Femur (tissue), 1 donor: Measurements from ENCODE around the gene SELENOM.
"Not testable (repeated sequence)": the region's sequence is repeated elsewhere in the genome, so short reads cannot be mapped to it uniquely, and the experiment has no call there.

ENCODE experiments used
- DNase-seq: peaks from one replicate; pipeline ENCODE4 v3.0.0-alpha.2; 2017

The SELENOM gene

DNA sequence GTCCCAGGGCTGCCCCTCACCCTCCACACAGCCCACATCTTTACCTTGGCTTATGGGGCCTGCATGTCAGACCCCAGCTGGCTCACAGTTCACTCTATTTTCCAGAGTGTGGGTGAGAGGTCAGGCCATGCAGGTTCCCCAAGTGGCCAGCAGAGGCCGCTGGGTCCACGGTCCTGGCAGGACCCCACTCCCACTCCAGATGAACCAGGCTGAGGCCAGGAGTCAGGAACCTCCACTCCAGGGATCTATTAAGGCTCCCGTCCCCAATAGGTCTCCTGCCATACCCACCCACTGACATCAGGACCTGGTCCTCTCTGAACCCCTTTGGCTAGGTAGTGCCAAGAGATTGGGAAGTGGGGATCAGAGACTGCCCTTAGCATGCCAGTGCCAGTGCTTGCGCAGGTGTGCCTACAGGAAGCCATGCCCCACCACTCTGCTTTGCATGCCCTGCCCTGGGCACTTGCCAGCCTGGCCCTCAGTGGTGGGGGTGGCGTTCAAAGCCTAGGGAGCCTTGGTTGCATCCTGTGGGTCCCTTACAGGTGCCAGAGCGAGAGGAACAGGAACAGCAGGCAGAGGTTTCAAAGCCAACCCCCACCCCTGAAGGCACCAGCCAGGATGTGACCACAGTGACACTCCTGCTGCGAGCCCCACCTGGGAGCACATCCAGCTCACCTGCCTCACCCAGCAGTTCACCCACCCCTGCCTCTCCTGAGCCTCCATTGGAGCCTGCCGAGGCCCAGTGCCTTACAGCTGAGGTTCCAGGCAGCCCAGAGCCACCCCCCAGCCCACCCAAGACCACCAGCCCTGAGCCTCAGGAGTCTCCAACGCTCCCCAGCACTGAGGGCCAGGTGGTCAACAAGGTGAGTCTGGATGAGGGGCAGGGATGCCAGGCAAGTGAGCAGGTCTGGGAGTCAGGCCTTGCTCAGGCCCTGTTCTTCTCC is 17.9 kb downstream of the SELENOM start:
- DNase-seq, result peak; percentile 51

DNA sequence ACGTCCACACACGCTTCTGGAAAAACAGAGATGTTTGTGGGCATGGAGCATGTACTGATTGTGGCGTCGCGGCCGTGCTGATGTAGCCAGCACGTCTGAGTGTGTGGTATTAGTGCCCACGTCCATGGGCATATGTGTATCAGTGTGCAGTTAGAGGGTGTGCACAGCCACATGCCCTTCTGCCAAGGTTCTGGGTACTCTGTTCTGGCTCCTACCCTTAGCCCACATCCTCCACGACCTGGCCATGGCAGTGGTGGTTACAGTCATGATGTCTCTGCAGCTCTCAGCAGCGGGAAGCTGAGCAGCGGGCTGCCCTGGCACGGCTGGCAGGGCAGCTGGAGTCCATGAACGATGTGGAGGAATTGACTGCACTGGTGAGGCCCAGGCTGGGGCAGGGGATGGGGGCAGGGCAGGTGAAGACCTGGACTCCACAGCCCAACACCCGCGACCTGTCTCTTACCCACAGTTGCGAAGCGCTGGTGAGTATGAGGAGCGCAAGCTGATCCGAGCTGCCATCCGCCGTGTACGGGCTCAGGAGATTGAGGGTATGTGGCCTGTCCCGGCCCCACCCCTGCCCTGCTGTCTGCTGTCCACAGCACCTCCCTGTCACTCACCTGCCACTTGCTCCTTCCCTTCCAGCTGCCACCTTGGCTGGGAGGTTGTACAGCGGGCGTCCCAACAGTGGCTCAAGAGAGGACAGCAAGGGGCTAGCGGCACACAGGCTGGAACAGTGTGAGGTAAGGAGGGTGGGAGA is 19.0 kb downstream of the SELENOM start:
- peak; percentile 26 for DNase-seq

DNA sequence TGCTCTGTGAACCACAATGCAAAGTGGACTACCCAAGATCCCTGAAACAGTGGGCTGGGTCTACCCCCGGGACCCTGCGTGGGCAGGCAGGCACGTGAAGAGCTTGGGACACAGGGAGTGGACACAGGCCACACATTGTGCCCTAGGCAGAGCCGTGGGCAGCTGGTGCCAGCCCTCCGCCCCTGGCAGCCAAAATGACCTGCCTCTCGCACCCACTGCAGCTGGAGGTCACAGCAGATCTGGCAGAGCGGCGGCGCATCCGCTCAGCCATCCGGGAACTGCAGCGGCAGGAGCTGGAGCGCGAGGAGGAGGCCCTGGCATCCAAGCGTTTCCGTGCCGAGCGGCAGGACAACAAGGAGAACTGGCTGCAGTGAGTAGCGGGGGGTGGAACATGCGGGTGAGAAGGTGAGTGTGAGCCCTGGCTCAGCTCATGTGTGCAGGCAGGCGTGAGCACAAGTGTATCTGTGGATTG is 19.6 kb downstream of the SELENOM start:
- DNase-seq, result no peak

DNA sequence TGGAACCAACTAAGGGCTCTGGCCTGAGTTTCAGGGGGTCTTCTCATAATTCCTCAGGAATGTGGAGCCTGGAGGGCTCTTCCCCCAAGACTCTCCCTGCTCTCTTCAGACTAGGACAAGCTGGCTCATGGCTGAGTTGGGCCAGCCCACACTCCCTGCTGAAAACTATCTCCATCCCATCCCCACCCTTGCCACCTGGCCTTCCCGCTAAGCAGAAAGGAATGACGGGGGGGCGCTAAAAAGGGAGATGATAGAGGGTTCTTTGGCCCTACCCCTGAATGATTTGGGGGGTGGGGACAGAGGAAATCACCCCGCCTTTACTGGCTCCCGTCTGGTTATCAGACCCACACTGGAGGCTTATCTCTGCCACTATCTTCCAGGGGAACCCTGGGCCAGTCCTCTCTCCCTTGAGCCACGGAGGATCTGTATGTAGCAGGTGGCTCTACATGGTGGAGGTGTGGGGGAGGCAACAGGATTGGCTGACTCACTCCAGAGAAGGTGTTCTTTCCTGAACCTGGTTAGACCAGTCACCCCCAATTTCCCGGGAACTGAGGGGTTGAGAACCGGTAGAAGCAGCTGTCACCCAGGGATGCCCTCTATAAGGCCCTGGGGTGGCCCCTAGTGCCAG is 20.6 kb downstream of the SELENOM start:
- no peak for DNase-seq

DNA sequence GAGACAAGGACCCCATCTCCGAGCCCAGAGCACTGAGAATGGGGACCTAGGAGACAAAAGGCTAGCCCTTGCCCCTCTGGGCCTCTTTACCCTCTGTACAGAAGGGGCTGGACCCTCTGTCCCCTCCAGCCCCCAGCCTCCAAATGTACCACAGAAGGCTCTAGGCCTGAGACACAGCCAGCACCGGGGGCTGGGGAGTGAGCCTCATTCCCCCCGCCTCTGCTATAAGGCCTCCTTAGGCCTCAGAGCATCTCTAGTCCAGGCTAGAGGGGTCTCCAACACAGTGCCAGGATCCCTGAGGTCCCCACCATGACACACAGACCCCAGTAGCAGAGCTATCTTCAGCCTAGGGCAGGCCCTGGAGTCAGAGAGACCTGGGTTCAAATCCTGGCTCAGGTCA is 21.4 kb downstream of the SELENOM start:
- no peak for DNase-seq

DNA sequence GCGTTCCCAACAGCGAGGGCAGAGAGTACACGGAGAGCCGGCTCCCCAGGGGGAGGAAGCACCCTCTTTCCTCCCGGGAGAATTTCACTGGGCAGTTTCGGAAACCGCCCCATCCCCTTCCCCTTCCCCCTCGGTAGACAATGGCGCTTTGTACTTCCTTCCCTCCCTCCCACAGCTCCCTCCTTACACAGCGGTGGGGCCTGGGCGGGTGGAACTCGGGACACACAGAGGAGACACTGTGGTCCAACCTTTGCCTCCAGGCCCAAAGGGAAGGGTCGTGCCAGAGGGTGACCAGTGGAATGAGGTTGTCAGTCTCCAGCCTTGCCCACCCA is 21.9 kb downstream of the SELENOM start:
- no peak for DNase-seq

DNA sequence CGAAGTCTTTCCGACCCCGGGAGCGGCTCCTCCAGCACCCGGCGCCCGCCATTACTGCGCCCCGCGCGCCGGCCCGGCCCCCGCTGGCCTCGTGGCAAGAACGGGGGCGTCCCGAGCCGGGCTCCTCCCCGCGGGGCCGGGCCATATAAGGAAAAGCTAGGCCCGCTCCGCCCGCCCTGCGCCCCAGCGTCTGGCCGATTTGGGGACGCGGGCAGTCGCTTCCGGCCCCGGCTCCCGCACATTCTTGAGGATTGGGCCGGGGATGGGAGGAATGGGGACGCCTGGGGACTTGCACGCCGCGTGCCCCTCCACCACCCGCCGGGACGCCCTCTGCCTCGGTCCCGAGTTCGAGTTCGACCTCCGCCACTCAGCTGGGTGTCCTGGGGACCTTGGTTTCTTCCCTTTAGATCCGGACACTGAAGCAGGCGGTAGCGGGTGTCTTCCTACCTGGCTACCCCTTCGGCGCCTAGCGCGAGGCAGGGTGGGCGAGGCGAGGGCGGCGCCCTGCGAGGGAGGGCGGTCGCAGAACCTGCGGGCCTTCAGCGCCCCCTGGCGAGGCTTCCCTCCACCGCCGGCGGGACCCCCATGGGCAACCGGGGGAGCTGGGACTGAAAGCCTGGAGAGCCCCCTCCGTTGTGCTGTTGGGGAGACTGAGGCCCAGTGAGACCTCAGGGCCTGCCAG is 22.4 kb downstream of the SELENOM start:
- DNase-seq, result peak; percentile 92

DNA sequence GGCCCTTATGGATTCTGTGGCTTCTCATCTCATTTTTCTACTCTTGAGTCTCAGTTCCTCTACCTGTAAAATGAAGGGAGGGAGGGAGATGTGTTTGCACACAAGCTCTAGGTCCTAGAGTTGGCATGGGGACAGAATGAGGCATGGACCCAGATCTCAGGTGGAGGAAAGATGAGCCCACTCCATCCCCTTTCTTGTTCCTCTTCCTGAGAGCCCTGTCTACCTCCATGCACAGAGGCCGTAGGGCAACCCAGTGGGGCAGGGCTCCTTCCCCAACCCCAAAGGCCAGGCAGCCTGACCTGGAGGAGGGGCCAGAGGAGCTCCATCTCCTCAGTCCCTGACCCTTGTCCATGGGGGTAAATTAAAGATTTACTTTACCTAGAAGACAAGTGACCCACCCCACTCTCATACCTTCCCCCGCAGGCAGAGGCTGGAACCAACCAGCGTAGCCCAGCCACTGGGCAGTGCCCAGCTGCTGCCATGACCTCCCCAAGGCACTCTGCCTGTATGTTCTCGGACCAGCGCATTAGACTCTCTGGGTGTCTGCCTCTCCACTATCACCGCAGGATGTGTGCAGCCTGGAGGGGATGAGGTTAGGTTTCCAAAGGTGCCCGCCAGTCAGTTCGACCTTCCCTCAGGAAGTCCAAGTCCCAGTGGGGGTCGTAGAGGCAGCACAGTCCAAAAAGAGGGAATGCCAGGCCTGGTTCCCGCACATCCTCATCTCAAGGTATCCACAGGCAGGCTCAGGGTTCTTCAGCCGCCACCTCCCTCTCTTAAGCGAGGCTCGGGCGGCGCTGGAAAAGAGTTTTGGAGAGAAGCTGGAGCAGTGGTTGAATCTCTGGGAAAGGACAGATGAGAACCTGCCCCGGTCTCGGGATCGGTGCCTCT is 23.2 kb downstream of the SELENOM start:
- DNase-seq, result peak; percentile 41

DNA sequence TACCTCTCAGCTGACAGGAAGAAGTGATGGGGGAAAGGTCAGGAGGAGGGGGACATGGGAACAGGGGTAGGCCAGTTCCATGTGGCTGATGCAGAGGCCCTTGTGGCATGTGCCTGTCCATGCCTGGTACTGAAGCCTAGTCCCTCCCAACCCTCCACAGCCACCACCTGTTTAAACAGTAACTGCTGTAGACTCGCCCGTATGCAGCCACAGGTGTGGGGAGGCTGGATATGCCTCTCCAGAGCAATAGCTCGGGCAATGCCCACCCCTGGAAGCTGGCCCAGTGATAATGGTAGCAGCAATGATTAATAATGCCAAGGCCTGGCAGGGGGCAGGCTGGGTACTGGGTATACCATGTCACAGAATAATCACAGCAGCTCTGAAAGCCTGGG is 24.0 kb downstream of the SELENOM start:
- DNase-seq, result peak; percentile 33

DNA sequence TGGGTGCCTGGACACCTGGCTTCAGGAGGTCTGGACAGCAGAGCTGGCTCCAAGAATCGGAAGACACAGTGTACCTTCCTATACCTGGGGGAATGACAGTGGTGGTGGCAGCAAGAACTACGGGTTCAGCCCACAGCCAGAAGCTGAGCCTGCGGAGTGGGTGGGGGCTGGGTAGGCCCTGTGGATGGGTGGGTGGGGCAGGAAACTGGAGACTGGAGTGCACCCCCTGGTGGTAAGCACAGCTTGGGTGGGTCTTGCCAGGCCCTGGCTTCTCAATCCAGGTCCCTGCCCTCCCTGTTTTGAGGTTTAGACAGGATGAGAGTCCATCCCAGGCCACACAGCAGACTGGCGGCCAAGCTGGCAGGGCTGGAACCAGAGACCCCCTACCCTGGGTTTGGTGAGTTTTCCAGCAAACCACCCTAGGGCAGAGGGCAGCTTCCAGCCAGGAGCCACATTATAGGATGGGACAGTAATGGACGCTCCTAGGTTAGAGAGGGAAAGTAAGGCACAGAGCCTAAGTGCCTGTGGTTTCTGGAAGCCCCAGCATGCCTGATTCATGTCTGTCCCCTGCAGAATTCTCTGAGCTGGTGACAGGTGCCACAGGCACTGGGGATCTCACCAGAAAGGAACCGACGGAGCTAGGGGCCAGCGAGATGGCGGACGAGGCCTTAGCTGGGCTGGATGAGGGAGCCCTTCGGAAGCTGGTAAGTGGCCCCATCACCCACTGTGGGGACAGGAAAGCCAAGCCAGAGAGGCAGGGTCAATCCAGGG is 24.6 kb downstream of the SELENOM start:
- peak; percentile 70 for DNase-seq

DNA sequence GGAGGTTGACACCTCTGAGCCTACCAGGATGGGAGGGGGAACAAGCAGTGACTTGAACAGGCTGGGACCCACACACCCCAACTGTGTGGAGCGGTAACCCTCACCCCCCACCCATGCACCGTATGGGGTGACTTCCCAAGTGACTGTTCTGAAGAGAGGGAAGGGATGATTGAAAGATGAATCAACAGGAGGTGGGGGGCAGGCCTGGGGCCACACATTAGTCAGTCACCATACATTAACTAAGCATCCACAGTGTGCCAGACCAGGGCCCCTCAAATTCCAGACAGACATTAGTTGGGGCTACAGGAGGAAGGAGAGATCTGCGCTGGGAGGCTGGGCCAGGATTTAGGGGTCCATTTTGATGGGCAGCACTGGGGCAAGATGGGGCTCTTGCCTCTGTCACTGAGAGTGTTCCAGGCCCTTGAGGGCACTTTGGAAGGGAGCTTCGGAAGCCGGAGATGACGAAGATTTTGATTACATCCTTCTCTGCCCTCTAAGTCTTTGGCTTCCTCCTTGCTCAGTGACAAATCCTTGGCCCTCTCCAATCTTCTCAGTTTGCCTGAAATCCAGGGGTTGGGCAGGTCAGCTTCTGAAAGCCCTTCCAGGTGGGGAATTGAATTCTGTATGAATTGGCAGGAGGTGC is 25.3 kb downstream of the SELENOM start:
- DNase-seq, result peak; percentile 27

DNA sequence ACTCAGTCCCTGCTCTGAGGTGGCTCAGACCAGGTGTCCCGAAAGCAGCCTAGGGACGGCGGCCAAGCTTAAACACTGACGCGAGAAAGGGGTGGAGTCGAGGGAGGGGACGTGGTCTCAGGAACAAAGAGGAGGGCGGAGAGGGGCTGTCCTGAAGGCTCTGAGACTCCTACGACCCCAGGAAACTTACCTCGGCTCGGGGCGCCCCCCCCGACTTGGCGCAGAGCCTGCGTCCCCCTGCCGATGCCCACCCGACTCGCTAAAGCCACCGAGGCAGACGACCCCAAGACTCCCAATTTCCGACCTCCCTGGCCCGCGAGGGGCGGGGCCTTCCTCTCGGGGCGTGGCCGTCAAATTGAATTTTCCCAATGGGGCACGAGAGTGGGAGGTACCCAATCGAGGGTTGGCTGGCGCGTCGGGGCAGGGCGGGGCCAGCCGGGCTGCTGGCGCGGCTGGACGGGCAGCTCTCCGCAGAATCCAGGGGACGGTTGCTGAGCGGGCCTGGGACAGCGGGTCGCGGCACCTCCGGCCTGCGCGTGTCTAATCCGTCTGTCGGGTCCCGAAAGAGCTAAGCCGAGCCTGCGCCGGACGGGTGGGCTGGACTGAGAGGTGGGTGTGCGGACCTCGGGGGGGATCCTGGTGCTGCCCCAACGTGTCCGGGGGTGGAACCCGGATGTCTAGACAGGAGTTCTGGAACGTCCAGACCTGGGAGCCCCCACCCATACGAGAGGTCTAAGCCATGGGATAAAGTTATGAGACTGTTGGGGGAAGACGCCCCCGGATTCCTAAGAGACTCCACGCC is 26.3 kb downstream of the SELENOM start, which contains the start of gene SMTN:
SMTN (plus strand) TSS at position 471 of the 802 bp plus-strand sequence. CDS start 1,941 bp downstream, outside the sequence.
- DNase-seq, result peak; percentile 96

DNA sequence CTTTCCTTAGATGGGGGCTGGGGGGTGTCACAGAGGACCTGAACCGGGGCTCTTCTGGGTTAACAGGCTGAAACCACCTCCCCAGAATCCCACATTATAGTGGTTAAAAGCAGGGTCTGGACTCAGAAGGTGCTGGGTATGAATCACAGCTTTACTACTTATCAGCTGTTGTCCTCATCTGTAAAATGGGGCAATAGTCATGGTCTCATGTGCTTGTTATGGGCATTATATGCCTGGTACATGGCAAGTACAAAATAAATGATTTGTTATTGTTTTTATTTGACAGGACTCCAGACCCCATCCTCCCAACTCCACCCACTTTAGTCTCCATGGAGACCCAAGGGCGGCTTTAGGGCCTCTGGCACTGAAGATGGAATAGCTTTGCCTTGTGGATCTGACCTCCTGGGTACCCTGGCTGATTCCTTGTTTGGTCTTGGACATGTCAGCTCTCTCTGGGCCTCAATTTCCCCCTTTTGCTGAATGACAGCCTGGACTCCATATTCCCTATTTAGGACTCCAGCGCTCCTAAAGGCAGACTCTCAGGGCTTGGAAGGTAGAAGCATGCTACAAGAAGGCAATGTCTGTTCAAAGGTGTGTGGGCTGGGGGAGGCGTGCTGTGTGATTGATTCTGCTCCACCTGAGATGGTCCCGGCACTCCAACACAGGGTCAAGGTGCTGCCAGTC is 27.1 kb downstream of the SELENOM start:
- peak; percentile 45 for DNase-seq

DNA sequence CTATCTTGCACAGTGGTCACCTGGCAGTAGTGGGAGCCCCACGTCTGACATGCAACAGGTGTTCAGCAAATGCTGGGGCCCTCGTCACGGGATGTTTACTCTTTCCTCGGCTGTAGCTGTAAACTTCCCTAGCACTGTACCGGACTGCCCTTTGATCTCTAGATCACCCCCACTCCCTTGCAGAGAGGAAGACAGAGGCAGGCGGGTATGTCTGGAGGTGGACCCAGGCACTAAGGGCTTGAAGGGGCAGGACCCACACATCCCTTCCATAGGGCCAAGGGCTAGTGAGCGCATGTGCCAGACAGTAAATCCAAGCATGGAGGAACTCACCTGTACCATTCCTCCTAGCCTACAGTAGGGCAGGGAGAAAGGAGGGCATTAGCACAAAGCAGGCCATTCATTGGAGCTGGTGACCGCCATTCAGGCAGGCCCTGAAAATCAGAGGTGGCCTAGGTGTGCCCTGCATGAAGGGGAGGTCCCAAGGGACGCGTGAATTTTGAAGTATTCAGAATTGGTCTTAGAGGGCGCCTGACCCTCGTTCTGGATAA is 28.2 kb downstream of the SELENOM start:
- peak; percentile 26 for DNase-seq

DNA sequence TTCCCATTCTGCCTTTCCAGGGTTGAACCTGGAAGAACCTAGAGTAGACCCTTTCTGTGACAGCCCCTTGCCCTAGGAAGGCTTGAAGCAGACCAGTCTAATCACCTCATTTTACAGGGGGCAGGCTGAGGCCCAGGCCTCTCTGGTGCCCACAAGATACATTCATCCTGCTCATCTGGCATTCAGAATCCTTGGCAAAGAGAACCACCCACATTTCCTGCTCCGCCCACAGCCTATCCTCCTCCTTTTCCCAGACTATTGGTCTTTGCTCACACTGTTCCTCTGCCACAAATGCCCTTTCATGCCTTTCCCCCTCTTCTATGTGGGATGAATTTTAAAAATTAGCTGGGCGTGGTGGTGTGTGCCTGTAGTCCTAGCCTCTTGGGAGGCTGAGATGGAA is 29.0 kb downstream of the SELENOM start:
- DNase-seq, result peak; percentile 51

DNA sequence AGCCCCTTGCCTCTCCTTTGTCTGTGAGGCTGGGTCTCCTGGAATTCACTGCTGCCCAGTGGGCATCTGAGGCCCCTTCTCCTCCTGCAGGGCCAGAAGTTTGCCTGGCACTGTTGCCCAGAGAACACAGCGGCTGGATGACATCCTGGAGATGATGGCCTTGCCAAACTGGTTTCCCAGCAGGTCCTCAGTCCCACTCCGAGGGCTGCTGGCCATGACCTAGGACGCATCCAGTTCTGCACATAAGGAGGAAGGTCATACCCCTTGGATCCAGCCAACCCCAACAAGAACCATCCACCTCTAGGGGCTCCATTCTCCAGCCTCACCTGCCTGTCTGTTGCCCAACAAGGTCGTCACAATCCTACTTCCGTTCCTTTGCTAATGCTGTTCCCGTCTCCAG is 29.7 kb downstream of the SELENOM start:
- DNase-seq, result no peak

DNA sequence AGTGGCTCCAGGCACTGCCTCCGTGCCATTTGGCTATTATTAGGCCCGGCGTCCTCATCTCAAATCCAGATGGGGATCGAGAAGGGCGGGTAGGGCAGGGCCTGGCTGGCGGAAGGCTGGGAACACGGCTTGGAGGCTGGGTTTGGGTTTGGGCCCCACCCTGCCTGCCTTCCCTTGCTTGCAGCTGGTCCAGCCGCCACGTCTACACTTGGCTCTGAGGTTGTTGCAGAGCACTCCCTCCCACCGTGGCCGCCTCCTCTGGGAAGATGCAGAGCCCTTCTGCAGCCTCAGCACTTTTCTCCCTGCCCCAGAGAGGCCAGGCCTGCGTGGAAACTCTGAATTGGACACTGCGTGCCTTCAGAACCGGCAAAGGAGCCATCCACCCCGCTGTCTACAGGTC is 31.4 kb downstream of the SELENOM start:
- peak; percentile 97 for DNase-seq

DNA sequence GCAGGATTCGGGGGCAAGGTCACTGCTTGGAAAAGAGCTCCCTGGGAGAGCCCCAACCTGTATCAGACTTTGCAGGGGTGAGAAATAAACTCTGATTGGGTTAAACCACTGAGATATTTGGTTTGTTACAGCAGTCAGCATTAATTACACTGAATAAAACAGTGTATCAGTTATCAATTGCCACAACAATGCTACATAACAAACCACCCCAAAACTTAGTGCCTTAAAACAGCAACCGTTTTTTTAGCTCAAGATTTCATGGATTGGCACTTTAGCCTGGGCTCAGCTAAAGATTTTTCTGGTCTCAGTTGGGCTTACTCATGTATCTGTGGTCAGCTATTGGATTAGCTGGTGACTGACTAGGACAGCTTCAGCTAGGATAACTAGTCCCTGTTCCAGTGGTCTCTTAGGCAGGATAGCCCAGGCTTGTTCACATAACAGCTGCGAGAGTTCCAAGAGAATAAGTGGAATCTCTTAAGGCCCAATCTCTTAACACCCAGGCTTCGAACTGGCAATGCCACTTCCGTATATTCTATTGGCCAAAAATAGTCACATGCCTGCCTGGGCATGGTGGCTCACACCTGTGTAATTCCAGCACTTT is 33.7 kb downstream of the SELENOM start:
- DNase-seq, result not testable (repeated sequence)
